Measurements from ENCODE around the gene RPTOR.

GRCh38 chr17:80871341-80871740, 326.7 kb downstream of the RPTOR start:
- no peak for TF ChIP-seq EZH2phosphoT487 (IDR thresholded peaks at IDR 0.05; ENCODE audit: low read depth)
- no peak for TF ChIP-seq CTCF (IDR thresholded peaks at IDR 0.05; ENCODE audit: low read depth, low read length)
